Measurements from ENCODE around the gene RAD50. TPM values are rescaled to one million over a fixed set of nuclear protein-coding genes. Genes with fewer than 3 reads are reported as not detected.

RAD50 gene
- total and polyA plus RNA-seq, 10 of the 15 experiments (the other 5 are each of a cell fraction or from before 2014, with no cell fraction given) = 12.8 to 68.6 (median 47.0) TPM

DNA sequence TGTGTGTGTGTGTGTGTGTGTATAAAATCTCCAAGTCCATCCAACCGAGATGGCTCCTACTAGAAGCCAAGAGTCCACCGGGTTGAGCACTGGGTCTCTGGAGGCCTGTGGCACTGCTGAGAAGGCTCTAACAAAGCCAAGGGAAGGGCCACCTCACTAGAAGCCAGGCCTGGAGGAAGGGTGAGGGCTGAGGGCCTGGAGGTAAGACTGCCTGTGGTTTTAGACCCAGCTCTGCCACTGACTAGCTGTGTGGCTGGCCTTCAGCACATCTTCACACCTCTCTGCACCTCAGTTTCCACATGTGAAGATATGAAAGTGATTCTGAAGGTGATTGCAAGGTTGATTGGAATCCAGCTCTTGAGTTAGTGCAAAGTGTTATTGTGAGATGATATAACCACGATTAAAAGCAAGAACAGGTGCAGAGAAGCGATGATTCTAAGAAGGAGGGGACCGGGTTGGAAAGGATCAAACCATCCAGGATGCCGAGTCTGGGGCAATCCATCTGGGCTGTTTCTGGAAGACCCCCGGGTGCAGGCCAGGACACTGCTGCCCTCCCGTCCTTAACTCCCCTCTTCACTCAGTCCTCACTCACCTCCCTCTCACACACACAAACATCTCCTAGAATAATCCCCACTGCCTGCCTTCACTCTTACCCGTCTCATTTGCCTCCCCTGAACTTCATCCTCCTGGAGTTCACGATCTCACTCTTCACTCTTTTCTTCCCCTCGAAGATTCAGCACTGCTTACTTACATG, 119.3 kb downstream of the RAD50 start (continued):
- TF ChIP-seq ZNF687 (IDR thresholded peaks at IDR 0.05) (peak; percentile 37; the same call in 1 of the 2 replicates), CBFB (IDR thresholded peaks at IDR 0.05; ENCODE audit: low read depth) (no peak), MLLT1 (IDR thresholded peaks at IDR 0.05) (0 out of 2 replicates have a peak, but pooled peaks have one; percentile 19), MEF2A (IDR thresholded peaks at IDR 0.05; ENCODE audit: insufficient read depth, low read depth, low read length) (no peak), WRNIP1 (IDR thresholded peaks at IDR 0.05; ENCODE audit: borderline replicate concordance, low read depth, low read length) (no peak)
- TF ChIP-seq, protein P1, sequence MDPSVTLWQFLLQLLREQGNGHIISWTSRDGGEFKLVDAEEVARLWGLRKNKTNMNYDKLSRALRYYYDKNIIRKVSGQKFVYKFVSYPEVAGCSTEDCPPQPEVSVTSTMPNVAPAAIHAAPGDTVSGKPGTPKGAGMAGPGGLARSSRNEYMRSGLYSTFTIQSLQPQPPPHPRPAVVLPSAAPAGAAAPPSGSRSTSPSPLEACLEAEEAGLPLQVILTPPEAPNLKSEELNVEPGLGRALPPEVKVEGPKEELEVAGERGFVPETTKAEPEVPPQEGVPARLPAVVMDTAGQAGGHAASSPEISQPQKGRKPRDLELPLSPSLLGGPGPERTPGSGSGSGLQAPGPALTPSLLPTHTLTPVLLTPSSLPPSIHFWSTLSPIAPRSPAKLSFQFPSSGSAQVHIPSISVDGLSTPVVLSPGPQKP (IDR thresholded peaks at IDR 0.05; ENCODE audit: low read depth, low read length) = no peak

Measured in GM12878 (cell line).